ENCODE data around the gene EPHA3.

The EPHA3 gene

GRCh38 chr3:89472101-89472500, 364.7 kb downstream of the EPHA3 start:
- no peak for DNase-seq

GRCh38 chr3:89474333-89475130, 367.1 kb downstream of the EPHA3 start:
- no peak for DNase-seq

DNA sequence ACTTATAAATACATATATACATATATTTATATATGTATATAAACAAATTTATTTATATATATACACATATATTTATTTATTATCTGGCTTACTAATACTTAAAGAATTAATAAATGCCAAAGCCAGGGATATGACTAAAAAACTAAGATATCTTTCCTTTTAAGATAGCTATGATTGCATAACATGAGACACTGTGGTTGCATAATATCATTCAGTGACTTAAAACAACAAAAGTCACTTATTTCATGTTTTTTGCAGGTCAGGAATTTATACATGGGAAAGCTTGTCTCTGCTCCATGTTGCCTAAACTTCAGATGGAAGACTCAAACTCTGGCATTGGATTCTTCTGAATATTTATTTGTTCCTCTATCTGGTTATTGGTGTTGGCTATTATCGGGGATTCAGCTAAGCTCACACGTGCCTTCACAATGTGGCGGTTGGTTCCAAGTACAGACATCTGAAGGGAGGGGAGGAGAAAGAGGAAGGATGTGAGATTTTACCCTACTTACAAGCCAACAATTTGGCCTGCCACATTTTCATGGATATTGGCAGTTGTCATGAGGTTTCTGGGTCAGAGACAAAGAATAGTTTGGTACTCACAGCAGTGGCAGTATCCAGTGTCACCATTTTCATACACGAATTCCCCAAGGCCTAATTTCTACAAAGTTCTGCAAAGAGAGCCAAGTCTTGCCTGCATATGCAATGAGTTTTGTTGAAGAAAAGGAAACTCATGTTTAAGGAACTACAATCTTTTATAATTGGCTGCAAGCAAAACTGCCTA, 381.6 kb downstream of the EPHA3 start:
- DNase-seq, result no peak

- no peak for DNase-seq
Observed at GRCh38 chr3:89490129-89490528, 382.7 kb downstream of the EPHA3 start.

GRCh38 chr3:89494734-89495133, 387.3 kb downstream of the EPHA3 start:
- no peak for DNase-seq

- DNase-seq, result no peak
Observed at GRCh38 chr3:89503891-89504391, 396.5 kb downstream of the EPHA3 start.

- DNase-seq, result no peak
Observed at GRCh38 chr3:89504432-89504831, 397.0 kb downstream of the EPHA3 start.

DNA sequence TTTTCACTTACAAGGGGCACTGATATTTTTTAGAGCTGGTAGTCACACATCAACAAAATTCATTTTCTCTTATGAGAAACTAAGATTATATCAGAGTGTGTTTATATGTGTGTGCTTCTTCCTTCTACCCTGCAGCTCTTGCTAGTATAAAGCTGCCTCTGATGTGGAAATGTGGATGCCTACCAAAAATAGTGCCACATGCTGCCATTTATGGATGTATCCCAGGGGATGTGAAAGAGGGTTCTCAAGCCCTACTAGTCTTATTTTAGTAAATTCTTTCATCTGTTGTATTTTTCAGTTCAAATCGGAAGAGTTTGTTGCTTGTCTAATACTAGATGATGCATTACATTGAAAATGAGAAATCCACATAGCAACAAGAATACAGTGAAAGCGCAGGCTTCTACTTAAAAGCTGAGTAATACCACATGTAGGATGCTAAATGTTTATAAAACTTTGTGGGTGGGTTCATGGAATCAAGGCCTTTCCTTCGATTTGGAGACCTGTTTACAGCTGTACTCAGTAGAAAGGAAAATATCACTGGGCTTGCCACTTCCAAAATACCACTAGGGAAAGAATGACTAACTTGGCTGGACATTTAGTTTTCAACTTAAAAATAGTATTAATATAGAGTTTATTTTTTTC, 399.2 kb downstream of the EPHA3 start:
- no peak for DNase-seq

DNA sequence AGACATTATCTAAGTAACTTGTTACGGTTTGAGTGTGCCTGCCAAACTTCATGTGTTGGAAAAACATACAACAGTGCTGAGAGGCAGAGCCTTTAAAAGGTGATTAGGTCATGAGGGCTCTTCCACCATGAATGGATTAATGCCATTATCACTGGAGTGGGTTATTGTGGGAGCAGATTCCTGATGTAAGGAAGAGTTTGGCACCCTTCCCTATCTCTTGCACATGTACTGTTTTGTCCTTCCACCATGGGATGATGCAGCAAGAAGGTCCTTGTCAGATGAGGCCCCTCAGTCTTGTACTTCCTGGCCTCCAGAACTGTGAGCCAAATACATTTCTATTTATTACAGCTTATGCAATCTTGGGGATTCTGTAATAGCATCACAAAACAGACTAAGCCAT, 413.9 kb downstream of the EPHA3 start:
- DNase-seq, result no peak

DNA sequence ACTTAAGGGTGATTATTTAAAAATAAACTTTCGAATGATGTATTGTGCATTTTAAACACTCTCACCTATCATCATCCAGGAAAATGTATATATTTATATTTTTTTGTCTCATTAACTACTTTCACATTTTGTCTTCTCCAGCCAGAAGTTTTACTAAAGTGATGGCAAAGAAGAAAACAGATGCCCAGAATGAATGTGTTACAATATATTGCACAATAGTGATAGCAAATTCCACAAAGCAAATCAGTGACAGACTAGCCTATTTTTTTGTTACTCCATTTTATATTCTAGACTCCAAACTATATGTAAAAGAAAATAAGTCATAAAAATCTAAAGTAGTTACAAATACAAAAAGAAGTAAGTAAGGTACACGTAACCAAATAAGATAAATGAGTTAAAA, 414.7 kb downstream of the EPHA3 start:
- no peak for DNase-seq

DNA sequence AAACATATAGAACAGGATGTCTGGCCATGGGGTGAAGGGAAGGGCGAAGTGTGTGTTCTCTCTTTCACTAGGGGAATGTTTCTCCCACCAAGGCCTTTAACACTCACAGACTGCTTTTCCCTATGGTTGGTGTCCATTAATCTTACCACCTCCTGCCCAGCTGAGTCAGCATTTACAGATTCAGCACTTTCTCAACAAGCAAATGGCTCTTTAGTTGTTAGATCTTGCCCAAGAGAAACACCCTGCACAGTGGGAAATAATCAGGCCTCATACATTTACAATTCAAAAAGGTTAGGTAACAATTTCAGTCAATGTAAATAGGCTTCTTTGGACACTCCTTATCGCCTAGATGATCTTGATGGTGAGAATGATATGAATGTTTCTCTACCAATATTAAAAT, 418.2 kb downstream of the EPHA3 start:
- DNase-seq, result no peak

DNA sequence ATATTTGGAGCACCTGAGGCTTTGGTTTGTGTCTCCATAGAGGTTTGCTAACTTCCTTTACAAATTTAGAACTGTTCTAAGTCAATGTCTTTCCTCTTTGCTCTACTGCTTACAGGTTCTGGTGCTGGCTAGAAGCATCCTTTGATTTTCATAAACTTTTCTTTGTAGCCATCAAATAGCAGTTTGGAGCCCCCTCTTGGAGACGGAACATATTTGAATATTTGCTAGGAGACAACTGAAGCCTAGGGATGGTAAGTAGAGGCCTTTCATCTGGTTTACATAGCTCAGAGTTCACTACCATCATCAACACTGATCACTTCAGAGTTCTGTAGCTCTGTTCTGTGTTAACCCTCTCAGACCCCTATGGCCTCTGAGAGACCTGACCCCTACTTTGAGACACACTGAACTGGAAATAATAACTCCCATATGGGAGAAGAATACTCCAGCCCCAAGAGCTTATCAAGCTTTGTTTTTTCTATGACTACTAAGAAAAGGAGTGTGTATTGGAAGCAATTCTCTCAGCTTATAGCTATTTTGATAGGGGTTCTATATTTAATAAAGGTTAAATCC, 420.4 kb downstream of the EPHA3 start:
- DNase-seq, result no peak

Measured in stimulated activated CD4-positive, alpha-beta T cell treated with anti-CD3 and anti-CD28 coated beads, Interleukin-2, amount 100 ng/mL, for 48 hours (primary cell).